Measurements from ENCODE around the gene MGMT.
A peak's percentile ranks its signal among the peaks of the same experiment; 100 is the strongest.

The MGMT gene

GRCh38 chr10:129444359-129444758, 22.7 kb upstream of the MGMT start:
- H3K4me3 ChIP-seq (ENCODE audit: insufficient read length, low read depth): no peak overlapping the region
- H3K4me1 ChIP-seq (ENCODE audit: insufficient read depth, insufficient read length): no peaks in the 10 kb centered on the region
- no peaks in the 10 kb centered on the region for H3K36me3 ChIP-seq (ENCODE audit: insufficient read depth, insufficient read length, low read length)
- no peak for DNase-seq (ENCODE audit: low read depth, low spot score)
- TF ChIP-seq SUZ12 (IDR thresholded peaks at IDR 0.05; ENCODE audit: extremely low read depth, insufficient read depth, insufficient read length): no peak
- TF ChIP-seq ZNF274 (IDR thresholded peaks at IDR 0.05; ENCODE audit: low read depth, low read length): no peak
- TF ChIP-seq YY1 (IDR thresholded peaks at IDR 0.05; ENCODE audit: insufficient read depth, insufficient read length): no peak
- H3K9ac ChIP-seq (ENCODE audit: insufficient read length, low read depth): no peak overlapping the region
- H3K9me3 ChIP-seq (ENCODE audit: insufficient read depth, low read length): no peaks in the 10 kb centered on the region
- no peaks in the 10 kb centered on the region for H3K27me3 ChIP-seq (ENCODE audit: insufficient read depth, insufficient read length)

GRCh38 chr10:129445436-129446182, 21.4 kb upstream of the MGMT start:
- Histone ChIP-seq H3K36me3 (ENCODE audit: insufficient read depth, insufficient read length, low read length) (no peaks in the 10 kb centered on the region), H3K27me3 (ENCODE audit: insufficient read depth, insufficient read length) (no peaks in the 10 kb centered on the region), H3K9me3 (ENCODE audit: insufficient read depth, low read length) (no peaks in the 10 kb centered on the region), H3K9ac (ENCODE audit: insufficient read length, low read depth) (no peak overlapping the region), H3K4me1 (ENCODE audit: insufficient read depth, insufficient read length) (no peaks in the 10 kb centered on the region), H3K4me3 (ENCODE audit: insufficient read length, low read depth) (no peak overlapping the region)
- no peak for DNase-seq (ENCODE audit: low read depth, low spot score)
- TF ChIP-seq SUZ12 (IDR thresholded peaks at IDR 0.05; ENCODE audit: extremely low read depth, insufficient read depth, insufficient read length): no peak
- TF ChIP-seq ZNF274 (IDR thresholded peaks at IDR 0.05; ENCODE audit: low read depth, low read length): no peak

GRCh38 chr10:129446183-129446581, 20.9 kb upstream of the MGMT start:
- no peak overlapping the region for H3K4me3 ChIP-seq (ENCODE audit: insufficient read length, low read depth)
- TF ChIP-seq SUZ12 (IDR thresholded peaks at IDR 0.05; ENCODE audit: extremely low read depth, insufficient read depth, insufficient read length): no peak
- TF ChIP-seq ZNF274 (IDR thresholded peaks at IDR 0.05; ENCODE audit: low read depth, low read length): no peak
- no peak for TF ChIP-seq YY1 (IDR thresholded peaks at IDR 0.05; ENCODE audit: insufficient read depth, insufficient read length)
- H3K9ac ChIP-seq (ENCODE audit: insufficient read length, low read depth): no peak overlapping the region
- H3K9me3 ChIP-seq (ENCODE audit: insufficient read depth, low read length): no peaks in the 10 kb centered on the region
- no peaks in the 10 kb centered on the region for H3K36me3 ChIP-seq (ENCODE audit: insufficient read depth, insufficient read length, low read length)
- H3K4me1 ChIP-seq (ENCODE audit: insufficient read depth, insufficient read length): no peaks in the 10 kb centered on the region
- peak; percentile 16 for DNase-seq (ENCODE audit: low read depth, low spot score)
- H3K27me3 ChIP-seq (ENCODE audit: insufficient read depth, insufficient read length): no peaks in the 10 kb centered on the region

- Histone ChIP-seq H3K9ac (ENCODE audit: insufficient read length, low read depth) (no peak overlapping the region), H3K4me3 (ENCODE audit: insufficient read length, low read depth) (no peak overlapping the region), H3K27me3 (ENCODE audit: insufficient read depth, insufficient read length) (no peaks in the 10 kb centered on the region), H3K9me3 (ENCODE audit: insufficient read depth, low read length) (no peaks in the 10 kb centered on the region), H3K36me3 (ENCODE audit: insufficient read depth, insufficient read length, low read length) (no peaks in the 10 kb centered on the region), H3K4me1 (ENCODE audit: insufficient read depth, insufficient read length) (no peaks in the 10 kb centered on the region)
- DNase-seq (ENCODE audit: low read depth, low spot score): no peak
- TF ChIP-seq YY1 (IDR thresholded peaks at IDR 0.05; ENCODE audit: insufficient read depth, insufficient read length) (no peak), SUZ12 (IDR thresholded peaks at IDR 0.05; ENCODE audit: extremely low read depth, insufficient read depth, insufficient read length) (no peak), ZNF274 (IDR thresholded peaks at IDR 0.05; ENCODE audit: low read depth, low read length) (no peak)
These were observed 19.6 kb upstream of the MGMT start for GRCh38 chr10:129447486-129447885.

GRCh38 chr10:129448086-129448485, 19.0 kb upstream of the MGMT start:
- no peak for DNase-seq (ENCODE audit: low read depth, low spot score)
- no peaks in the 10 kb centered on the region for H3K27me3 ChIP-seq (ENCODE audit: insufficient read depth, insufficient read length)
- no peak overlapping the region for H3K9ac ChIP-seq (ENCODE audit: insufficient read length, low read depth)
- H3K4me3 ChIP-seq (ENCODE audit: insufficient read length, low read depth): no peak overlapping the region
- H3K4me1 ChIP-seq (ENCODE audit: insufficient read depth, insufficient read length): no peaks in the 10 kb centered on the region
- TF ChIP-seq SUZ12 (IDR thresholded peaks at IDR 0.05; ENCODE audit: extremely low read depth, insufficient read depth, insufficient read length) (no peak), YY1 (IDR thresholded peaks at IDR 0.05; ENCODE audit: insufficient read depth, insufficient read length) (no peak)
- H3K9me3 ChIP-seq (ENCODE audit: insufficient read depth, low read length): no peaks in the 10 kb centered on the region
- H3K36me3 ChIP-seq (ENCODE audit: insufficient read depth, insufficient read length, low read length): no peaks in the 10 kb centered on the region

- TF ChIP-seq YY1 (IDR thresholded peaks at IDR 0.05; ENCODE audit: insufficient read depth, insufficient read length) (no peak), ZNF274 (IDR thresholded peaks at IDR 0.05; ENCODE audit: low read depth, low read length) (no peak), SUZ12 (IDR thresholded peaks at IDR 0.05; ENCODE audit: extremely low read depth, insufficient read depth, insufficient read length) (no peak)
- no peak for DNase-seq (ENCODE audit: low read depth, low spot score)
- Histone ChIP-seq H3K4me3 (ENCODE audit: insufficient read length, low read depth) (no peak overlapping the region), H3K36me3 (ENCODE audit: insufficient read depth, insufficient read length, low read length) (no peaks in the 10 kb centered on the region), H3K27me3 (ENCODE audit: insufficient read depth, insufficient read length) (no peaks in the 10 kb centered on the region), H3K9ac (ENCODE audit: insufficient read length, low read depth) (no peak overlapping the region), H3K4me1 (ENCODE audit: insufficient read depth, insufficient read length) (no peaks in the 10 kb centered on the region), H3K9me3 (ENCODE audit: insufficient read depth, low read length) (no peaks in the 10 kb centered on the region)
These were observed 18.5 kb upstream of the MGMT start for GRCh38 chr10:129448539-129448938.

GRCh38 chr10:129449893-129450292, 17.1 kb upstream of the MGMT start:
- Histone ChIP-seq H3K27me3 (ENCODE audit: insufficient read depth, insufficient read length) (no peaks in the 10 kb centered on the region), H3K4me1 (ENCODE audit: insufficient read depth, insufficient read length) (no peaks in the 10 kb centered on the region), H3K9me3 (ENCODE audit: insufficient read depth, low read length) (no peaks in the 10 kb centered on the region), H3K36me3 (ENCODE audit: insufficient read depth, insufficient read length, low read length) (no peaks in the 10 kb centered on the region), H3K9ac (ENCODE audit: insufficient read length, low read depth) (no peak overlapping the region), H3K4me3 (ENCODE audit: insufficient read length, low read depth) (no peak overlapping the region)
- TF ChIP-seq YY1 (IDR thresholded peaks at IDR 0.05; ENCODE audit: insufficient read depth, insufficient read length) (no peak), SUZ12 (IDR thresholded peaks at IDR 0.05; ENCODE audit: extremely low read depth, insufficient read depth, insufficient read length) (no peak), ZNF274 (IDR thresholded peaks at IDR 0.05; ENCODE audit: low read depth, low read length) (no peak)
- DNase-seq (ENCODE audit: low read depth, low spot score): no peak
